ENCODE measurements around the gene NFIA. TPM values are rescaled to one million over a fixed set of nuclear protein-coding genes. Genes with fewer than 3 reads are reported as not detected.

Gene NFIA
- total and polyA plus RNA-seq, 9 of the 15 experiments (the other 6 are each of a cell fraction or from before 2014, with no cell fraction given) = 5.3 to 24.9 (median 9.8) TPM

GRCh38 chr1:61042466-61043009 lies 39.8 kb upstream of the NFIA start:
- Histone ChIP-seq H3K9ac (ENCODE audit: insufficient read depth in 1 of 2, low read depth in 2 of 2, low read length in 2 of 2) (no peak overlapping the region), H3K36me3 (ENCODE audit: control insufficient read depth, insufficient read depth, low read length) (no peaks in the 10 kb centered on the region), H3K27ac (ENCODE audit: extremely low read depth, low read depth, low read length) (no peak overlapping the region), H3K4me1 (replicated peaks in 1 of 2; ENCODE audit: control insufficient read depth in 2 of 2, insufficient read depth in 2 of 2, low read length in 2 of 2) (peaks cover under 1 to 6% of the 10 kb centered on the region in 2 experiments; a peak in 3 of 5 replicates), H3K9me1 (ENCODE audit: control insufficient read depth, insufficient read depth, low read length) (no peaks in the 10 kb centered on the region), H4K20me1 (replicated peaks; ENCODE audit: control insufficient read depth, insufficient read depth, low read length) (no peaks in the 10 kb centered on the region), H3K79me2 (ENCODE audit: control insufficient read depth, insufficient read depth, low read length) (no peaks in the 10 kb centered on the region), H3K27me3 (ENCODE audit: control insufficient read depth in 2 of 2, insufficient read depth in 2 of 2, low read length in 2 of 2) (no peaks in the 10 kb centered on the region), H3K9me3 (replicated peaks; ENCODE audit: control insufficient read depth, insufficient read depth, low read depth, low read length) (no peaks in the 10 kb centered on the region; the same call in 1 of the 2 replicates), H3K4me2 (ENCODE audit: insufficient read depth, low read length) (no peak overlapping the region), H2AFZ (ENCODE audit: low read depth, low read length) (no peak overlapping the region), H3K4me3 (no peak overlapping the region)
- CTCF ChIA-PET (ENCODE audit: low intra/inter-chr PET ratio) = no interaction called here
- ATAC-seq (no peak), DNase-seq (ENCODE audit: extremely low read depth in 1 of 4, low spot score in 3 of 4) (no peak), FAIRE-seq (no peak)
- intact Hi-C loops (cut with micrococcal nuclease) = no loop called here
- in situ Hi-C loops (cut with MboI) = no loop called here
- 91% methylated on average over 12 of the region's 17 CpGs for WGBS (ENCODE audit: insufficient coverage, low coverage, missing lambda C conversion rate)
- BruUV-seq (replicated peaks) = no TSS peak
- TF ChIP-seq MAX (CRISPR knock-in tag; IDR thresholded peaks at IDR 0.05) (0 out of 2 replicates have a peak, but pooled peaks have one; percentile 20), ZBTB8A (IDR thresholded peaks at IDR 0.05; ENCODE audit: partially characterized antibody) (no peak), NFIC (IDR thresholded peaks at IDR 0.05) (no peak), HDAC8 (tag; IDR thresholded peaks at IDR 0.05) (no peak), U2AF1 (optimal IDR thresholded peaks at IDR 0.05; ENCODE audit: low read depth, low read length) (no peak)
- POLR2A ChIA-PET = no interaction called here
